NB4 (cell line): ENCODE results near the gene SMARCA2.

Experiments
- CTCF ChIP-seq: IDR thresholded peaks from one replicate; pipeline ENCODE4 v1.5.1; 2012; ENCODE audit warnings: low read depth, low read length
- MAX ChIP-seq: IDR thresholded peaks from 2 replicates; pipeline ENCODE4 v1.6.1; 2011; ENCODE audit warnings: low read depth, low read length
- MYC ChIP-seq: IDR thresholded peaks from 2 replicates; pipeline ENCODE4 v1.6.1; 2011; ENCODE audit warnings: low read depth, low read length
- POLR2A ChIP-seq: IDR thresholded peaks from 2 replicates; pipeline ENCODE4 v1.6.1; 2011; ENCODE audit warnings: mild to moderate bottlenecking; ENCODE audit not compliant: insufficient read length; ENCODE audit errors: extremely low read depth

- TF ChIP-seq CTCF (no peak), POLR2A (no peak), MAX (no peak), MYC (no peak)
Measured at GRCh38 chr9:2053883-2054845, 39.0 kb downstream of the SMARCA2 start.
